Measurements from ENCODE around the gene MROH2A. TPM values are rescaled to one million over a fixed set of nuclear protein-coding genes. Genes with fewer than 3 reads are reported as not detected.

The MROH2A gene
- total RNA-seq, 4 donors from 2014 or later: not detected

DNA sequence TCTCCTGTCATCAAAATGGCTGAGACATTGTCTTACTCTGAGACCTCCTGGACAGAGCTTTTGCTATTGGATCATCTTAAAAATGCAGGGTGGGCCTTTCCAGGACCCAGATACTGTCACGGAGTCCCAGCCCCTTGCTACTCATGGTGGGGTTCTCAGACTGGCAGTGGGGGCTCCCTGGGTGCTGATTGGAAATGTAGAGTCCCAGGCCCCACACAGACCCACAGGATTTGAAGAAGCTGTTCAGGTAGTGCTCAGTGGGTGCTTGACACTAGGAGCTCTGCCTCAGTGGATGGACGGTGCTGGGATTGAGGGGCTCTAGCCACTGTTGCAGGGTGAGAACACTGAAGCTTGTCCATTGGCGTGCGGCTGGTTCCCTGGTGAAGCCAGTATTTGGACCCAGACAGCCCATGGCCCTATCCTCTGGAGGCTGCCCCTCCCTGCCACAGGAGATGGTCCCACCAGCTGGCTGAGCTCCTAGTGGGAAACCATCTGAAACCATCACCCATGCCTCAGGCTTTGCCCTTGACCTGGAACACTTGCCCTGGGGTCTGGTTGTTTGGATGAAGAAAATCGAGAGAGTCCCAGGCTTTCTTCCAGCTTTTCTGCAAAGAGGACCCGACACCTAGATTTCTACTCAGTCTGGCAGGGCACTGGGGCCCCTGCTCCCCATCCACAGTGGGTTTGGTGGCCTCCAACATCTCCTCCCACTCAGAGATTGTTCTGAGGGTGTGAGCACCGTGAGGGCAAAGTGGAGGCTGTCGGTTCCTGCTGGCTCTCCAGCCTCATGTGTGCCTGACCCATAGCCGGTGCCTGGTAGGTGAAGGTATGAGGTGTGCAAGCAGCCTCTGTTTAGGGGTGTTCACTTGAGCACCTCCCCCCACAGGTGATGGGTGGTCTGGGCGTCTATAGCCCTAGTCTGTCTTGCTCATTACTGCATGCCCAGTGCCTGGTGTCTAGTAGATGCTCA lies 30.1 kb downstream of the MROH2A start:
- intact Hi-C loops (cut with DNase I): no loop called here
- Histone ChIP-seq H3K36me3 (no peaks in the 10 kb centered on the region), H3K27ac (replicated peaks in 1 of 4) (no peak overlapping the region), H3K27me3 (peaks cover 0 to 16% (median 0%) of the 10 kb centered on the region in 4 donors), H3K9me3 (no peaks in the 10 kb centered on the region), H3K4me3 (no peak overlapping the region), H3K4me1 (no peaks in the 10 kb centered on the region)
- DNase-seq (ENCODE audit: extremely low spot score): no peak
- TF ChIP-seq, protein P1, sequence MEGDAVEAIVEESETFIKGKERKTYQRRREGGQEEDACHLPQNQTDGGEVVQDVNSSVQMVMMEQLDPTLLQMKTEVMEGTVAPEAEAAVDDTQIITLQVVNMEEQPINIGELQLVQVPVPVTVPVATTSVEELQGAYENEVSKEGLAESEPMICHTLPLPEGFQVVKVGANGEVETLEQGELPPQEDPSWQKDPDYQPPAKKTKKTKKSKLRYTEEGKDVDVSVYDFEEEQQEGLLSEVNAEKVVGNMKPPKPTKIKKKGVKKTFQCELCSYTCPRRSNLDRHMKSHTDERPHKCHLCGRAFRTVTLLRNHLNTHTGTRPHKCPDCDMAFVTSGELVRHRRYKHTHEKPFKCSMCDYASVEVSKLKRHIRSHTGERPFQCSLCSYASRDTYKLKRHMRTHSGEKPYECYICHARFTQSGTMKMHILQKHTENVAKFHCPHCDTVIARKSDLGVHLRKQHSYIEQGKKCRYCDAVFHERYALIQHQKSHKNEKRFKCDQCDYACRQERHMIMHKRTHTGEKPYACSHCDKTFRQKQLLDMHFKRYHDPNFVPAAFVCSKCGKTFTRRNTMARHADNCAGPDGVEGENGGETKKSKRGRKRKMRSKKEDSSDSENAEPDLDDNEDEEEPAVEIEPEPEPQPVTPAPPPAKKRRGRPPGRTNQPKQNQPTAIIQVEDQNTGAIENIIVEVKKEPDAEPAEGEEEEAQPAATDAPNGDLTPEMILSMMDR (IDR thresholded peaks at IDR 0.05): no peak
- TF ChIP-seq EP300 (IDR thresholded peaks at IDR 0.05): no peak
- no peak for TF ChIP-seq POLR2AphosphoS5 (IDR thresholded peaks at IDR 0.05)
- no peak for TF ChIP-seq POLR2A (IDR thresholded peaks at IDR 0.05; ENCODE audit: low read depth)
- 62% methylated on average over 4 of the region's 10 CpGs for WGBS

DNA sequence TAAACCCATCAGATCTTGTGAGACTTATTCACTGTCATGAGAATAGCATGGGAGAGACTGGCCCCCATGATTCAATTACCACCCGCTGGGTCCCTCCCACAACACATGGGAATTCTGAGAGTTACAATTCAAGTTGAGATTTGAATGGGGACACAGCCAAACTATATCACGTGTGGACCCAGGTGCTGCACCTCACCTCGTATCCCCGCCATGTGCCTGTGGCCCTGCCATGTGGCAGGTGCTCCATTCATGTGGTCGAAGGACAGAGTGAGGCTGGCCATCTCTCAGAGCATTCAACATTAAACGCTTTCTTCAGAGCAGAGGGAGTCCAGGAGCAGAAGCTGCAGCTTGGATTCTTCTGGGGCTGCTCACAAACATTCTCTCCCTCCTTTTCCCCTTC lies 32.3 kb downstream of the MROH2A start:
- WGBS: 94% methylated on average over 3 of the region's 6 CpGs
- no peak for DNase-seq (ENCODE audit: extremely low spot score)

DNA sequence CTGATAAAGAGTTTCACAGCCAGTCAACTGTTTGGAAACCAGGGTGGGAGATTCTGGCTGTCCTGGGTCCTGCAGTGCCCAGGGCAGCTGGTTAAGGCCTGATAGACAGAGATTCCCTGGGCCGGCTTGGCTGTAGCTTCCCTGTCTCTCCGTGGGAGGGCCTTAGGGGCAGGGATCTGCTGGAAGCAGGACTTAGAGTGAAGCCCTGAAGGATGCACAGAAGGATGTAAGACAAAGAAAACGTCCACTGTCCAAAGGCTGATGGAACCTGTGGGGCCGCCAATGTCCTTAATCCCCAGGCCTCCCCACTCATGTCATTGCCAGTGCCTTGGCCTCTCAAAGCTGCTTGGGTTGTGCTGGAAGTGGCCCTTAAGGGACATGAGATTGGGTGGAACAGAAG lies 33.0 kb downstream of the MROH2A start:
- 68% methylated on average over 4 of the region's 4 CpGs for WGBS
- Histone ChIP-seq H3K4me1 (no peaks in the 10 kb centered on the region), H3K4me3 (no peak overlapping the region), H3K27ac (replicated peaks in 1 of 4) (no peak overlapping the region), H3K9me3 (no peaks in the 10 kb centered on the region), H3K36me3 (no peaks in the 10 kb centered on the region), H3K27me3 (peaks cover 0 to 16% (median 0%) of the 10 kb centered on the region in 4 donors)
- DNase-seq (ENCODE audit: extremely low spot score): no peak
- intact Hi-C loops (cut with DNase I): no loop called here
- TF ChIP-seq EP300 (IDR thresholded peaks at IDR 0.05) (no peak), POLR2A (IDR thresholded peaks at IDR 0.05; ENCODE audit: low read depth) (no peak), POLR2AphosphoS5 (IDR thresholded peaks at IDR 0.05) (no peak)
- TF ChIP-seq, protein P1 (IDR thresholded peaks at IDR 0.05): no peak

More for the DNA sequence above, 32.3 kb downstream of the MROH2A start:
- H3K4me3 ChIP-seq: no peak overlapping the region
- no peaks in the 10 kb centered on the region for H3K9me3 ChIP-seq
- intact Hi-C loops (cut with DNase I): no loop called here
- H3K27ac ChIP-seq (replicated peaks in 1 of 4): no peak overlapping the region
- peaks cover 0 to 16% (median 0%) of the 10 kb centered on the region in 4 donors for H3K27me3 ChIP-seq
- no peaks in the 10 kb centered on the region for H3K4me1 ChIP-seq
- no peaks in the 10 kb centered on the region for H3K36me3 ChIP-seq
- TF ChIP-seq, protein P1 (IDR thresholded peaks at IDR 0.05): no peak
- TF ChIP-seq POLR2A (IDR thresholded peaks at IDR 0.05; ENCODE audit: low read depth): no peak
- TF ChIP-seq EP300 (IDR thresholded peaks at IDR 0.05): no peak
- no peak for TF ChIP-seq POLR2AphosphoS5 (IDR thresholded peaks at IDR 0.05)

DNA sequence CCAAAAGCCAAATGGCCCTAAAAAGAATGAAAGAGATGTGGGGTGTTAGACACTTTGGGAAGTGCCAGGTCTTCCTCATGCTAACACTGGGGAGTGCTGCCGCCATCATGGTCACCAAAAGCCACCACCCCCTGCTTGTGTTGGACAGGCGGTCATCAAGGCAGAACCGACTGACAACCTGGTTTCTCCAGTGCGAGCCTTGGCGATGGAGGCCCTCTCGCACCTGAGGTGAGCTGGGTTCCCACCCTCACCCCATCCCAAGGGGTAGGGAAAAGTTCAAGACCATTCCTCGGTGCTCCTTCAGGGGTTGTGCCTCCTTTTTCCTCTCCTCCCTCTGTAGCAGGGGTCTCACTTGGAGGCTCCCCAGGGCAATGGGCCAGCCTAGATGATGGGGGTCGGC lies 33.6 kb downstream of the MROH2A start:
- WGBS: 94% methylated on average over 8 of the region's 8 CpGs
- Histone ChIP-seq H3K4me1 (no peaks in the 10 kb centered on the region), H3K27ac (replicated peaks in 1 of 4) (no peak overlapping the region), H3K9me3 (no peaks in the 10 kb centered on the region), H3K4me3 (no peak overlapping the region), H3K36me3 (no peaks in the 10 kb centered on the region), H3K27me3 (peaks cover 0 to 16% (median 0%) of the 10 kb centered on the region in 4 donors)
- intact Hi-C loops (cut with DNase I): no loop called here
- no peak for TF ChIP-seq POLR2AphosphoS5 (IDR thresholded peaks at IDR 0.05)
- TF ChIP-seq, protein P1 (IDR thresholded peaks at IDR 0.05): no peak
- TF ChIP-seq EP300 (IDR thresholded peaks at IDR 0.05): no peak
- TF ChIP-seq POLR2A (IDR thresholded peaks at IDR 0.05; ENCODE audit: low read depth): no peak
- DNase-seq (ENCODE audit: extremely low spot score): no peak
